Skeletal muscle cell (primary cell): ENCODE results near the gene PDLIM5.

Source experiments
- DNase-seq: peaks from one replicate; pipeline ENCODE4 v3.0.0-alpha.2; 2010; ENCODE audit warnings: low read depth
- H3K4me3 ChIP-seq: 2 replicates; pipeline ENCODE4 v1.5.1; 2011; ENCODE audit warnings: low read depth, mild to moderate bottlenecking, control low read depth, low read length, moderate library complexity

The PDLIM5 gene

DNA sequence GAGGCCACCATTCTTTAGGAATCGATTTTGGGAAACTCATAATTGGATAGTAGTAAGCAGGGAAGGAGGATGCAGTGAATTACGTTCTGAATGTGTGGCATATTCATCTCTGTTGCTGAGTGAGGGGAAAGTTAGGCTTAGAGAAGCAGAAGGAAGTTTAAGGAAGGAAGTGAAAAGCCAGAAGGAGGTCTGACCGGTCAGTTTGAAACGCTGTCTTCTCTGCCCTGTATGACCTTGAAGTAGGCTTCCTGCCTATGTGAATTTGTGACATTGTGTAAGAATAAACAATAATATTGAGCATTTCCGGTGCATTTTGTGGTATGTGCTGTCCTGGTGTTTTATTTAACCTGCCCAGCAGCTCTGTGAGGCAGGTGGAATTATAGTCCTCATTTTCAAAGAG lies 67.3 kb downstream of the PDLIM5 start:
- H3K4me3 ChIP-seq: no peak overlapping the region

DNA sequence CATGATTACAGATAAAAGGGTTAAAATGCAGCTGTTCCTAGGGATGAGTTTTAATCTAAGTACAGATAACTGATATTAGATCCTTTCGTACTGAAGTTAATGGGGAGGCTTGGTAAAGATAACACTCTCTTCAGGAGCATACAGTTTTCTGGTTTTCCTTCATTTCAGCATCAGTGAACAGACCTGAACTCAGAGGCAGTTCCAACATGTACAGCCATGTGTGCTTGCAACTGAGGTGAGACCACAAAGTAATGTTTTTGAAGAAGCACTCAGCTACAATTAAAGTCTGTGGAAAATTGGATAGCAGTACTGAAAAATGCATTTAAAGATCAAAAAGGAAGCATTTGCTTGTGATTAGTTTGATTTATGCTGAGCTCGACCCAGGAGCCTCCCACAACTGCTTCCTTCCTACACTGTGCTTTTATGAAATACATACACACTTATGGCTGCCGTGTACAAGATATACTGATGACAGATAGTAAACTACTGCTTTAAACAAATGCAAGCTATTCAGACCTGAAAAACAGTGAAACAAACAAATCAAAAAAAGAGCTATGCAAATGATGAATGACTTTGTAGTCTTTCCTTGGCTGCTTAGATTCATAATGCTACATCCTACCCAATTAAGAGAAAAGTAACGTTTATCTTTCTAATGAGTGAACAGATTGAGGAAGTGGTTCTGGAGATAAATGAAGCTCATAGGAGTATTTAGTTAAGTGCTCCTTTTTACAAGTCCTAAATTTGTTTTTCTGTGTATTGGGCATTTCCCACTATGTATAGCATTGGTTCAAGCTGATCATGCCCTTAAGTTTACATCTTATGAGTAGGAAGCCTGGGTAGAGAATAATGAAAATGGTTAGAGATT lies 68.4 kb downstream of the PDLIM5 start:
- H3K4me3 ChIP-seq: no peak overlapping the region
- DNase-seq: no peak

More for the DNA sequence above, 67.3 kb downstream of the PDLIM5 start:
- no peak for DNase-seq

DNA sequence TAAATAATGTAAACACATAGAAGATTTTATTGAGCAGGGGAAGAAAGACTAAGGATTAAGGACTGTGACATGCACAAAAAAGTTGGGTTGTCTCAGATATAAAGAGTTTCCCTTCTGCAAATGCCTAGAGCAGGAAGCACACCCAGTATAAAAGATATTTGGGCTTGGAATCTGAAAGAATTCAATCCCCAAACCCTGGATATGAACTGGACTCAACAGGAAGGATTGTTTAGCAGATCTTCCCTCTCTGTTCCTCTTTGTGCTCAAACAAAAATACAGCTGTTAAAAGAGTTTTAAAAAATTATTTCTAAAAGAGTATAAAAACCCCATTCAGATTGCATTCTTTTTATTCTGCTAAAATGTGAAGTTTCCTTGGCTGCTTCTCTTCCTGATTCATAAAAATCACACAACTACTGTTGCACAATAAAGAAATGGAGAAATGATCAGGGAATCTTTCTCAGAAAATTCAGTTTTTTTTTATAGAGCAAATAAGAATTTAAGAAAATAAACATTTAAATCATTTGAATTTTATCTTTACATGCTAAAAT lies 71.4 kb downstream of the PDLIM5 start:
- no peak for DNase-seq
- H3K4me3 ChIP-seq: no peak overlapping the region

GRCh38 chr4:94523617-94524016 lies 71.9 kb downstream of the PDLIM5 start:
- no peak overlapping the region for H3K4me3 ChIP-seq
- no peak for DNase-seq

DNA sequence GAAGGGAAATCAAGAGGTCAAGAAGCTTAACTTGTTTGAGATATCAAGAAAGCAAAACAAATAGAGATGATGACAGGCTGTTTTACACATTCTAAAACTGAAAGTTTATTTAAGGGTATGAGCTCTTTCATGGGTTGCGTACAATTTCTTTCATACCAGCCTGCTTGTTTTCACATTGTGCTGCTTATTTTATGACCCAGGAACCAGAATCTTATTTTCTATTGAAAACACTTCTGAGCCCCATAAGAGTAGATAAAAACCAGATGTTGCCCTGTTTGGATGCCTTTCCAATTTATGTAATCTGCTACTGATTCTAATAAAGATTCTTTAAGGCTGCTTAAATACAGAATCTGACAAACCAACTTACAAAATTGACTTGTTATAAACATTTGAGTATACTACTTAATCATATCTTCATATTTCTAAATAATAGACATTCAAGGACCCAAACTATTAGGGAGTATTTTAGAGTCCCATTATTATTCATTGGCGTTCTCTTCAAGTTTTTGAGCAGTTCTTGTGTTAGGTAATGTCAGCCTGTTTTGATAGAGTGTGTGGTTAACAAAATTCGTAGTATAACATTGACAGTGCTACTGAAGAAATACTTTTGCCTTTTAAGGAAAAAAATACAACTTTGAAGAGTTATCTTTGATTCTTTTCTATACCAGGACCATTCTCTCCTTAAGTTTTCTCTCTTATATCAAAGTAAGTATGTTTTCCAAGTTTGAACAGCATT lies 74.4 kb downstream of the PDLIM5 start:
- H3K4me3 ChIP-seq: no peak overlapping the region
- no peak for DNase-seq

DNA sequence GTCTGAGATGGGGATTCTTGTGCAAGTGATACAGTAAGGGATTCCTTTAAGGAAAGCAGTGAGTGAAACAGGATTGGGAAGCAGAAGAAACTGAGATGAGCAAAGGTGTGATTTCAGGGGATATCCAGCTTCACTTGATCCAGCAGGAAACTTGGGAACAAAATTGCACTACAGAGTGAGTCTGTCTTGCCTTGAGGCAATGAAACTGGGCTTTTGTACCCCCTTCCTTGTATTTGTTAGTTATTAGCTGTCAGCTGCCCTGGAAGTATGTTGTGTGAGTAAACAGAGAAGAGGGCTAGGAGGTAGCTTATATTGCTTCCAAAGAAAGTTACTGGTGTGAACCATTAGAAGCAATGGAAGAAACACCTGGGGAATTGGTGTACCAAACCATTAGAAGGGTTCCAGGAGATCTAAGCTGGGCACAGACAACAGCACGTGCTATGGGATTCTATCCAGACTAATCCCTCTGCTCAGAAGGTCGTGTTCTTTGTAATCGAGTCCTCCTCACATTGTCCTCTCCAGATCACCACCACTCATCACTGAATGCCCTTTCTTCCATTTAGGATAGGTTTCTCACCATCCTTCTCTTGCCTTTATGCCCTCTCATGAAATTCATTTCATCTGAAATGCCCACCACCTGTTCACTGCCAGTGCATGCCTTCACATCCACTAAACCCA lies 76.0 kb downstream of the PDLIM5 start:
- no peak for DNase-seq
- H3K4me3 ChIP-seq: no peak overlapping the region

DNA sequence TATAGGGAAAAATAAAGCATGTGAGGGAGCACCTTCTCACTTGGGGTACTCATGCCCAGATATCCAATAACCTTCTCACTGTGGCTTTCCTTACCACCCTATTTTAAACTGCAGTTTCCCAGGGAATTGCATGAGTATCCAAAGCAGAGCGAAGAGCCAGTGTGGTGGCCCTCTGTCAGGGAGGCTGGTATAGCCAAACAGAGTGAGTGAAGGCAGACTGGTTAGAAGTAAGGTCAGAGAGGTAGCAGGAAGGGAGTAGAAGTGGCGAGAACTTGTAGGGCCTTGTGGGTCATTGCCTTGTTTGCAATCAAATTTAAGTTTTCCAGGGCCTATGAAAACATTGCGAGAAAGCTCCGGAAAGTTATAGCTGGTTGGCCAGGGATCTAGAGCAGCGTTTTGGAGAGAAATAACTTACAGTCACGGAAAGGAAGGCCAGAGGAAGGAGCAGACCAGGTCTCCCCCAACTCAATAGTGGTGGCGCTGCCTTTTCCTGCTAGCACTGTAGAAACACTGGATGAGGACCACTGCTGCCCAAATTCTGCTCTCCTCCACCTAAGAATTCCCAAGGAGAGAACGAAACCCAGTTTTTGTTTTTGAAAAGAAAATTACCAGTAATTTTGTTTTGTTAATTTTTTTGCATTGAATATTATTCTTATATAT lies 77.2 kb downstream of the PDLIM5 start:
- no peak for DNase-seq
- H3K4me3 ChIP-seq: no peak overlapping the region

GRCh38 chr4:94530073-94530472 lies 78.3 kb downstream of the PDLIM5 start:
- DNase-seq: no peak
- H3K4me3 ChIP-seq: no peak overlapping the region

GRCh38 chr4:94531991-94532789 lies 80.4 kb downstream of the PDLIM5 start:
- DNase-seq: no peak
- no peak overlapping the region for H3K4me3 ChIP-seq

GRCh38 chr4:94533405-94534223 lies 81.9 kb downstream of the PDLIM5 start:
- no peak overlapping the region for H3K4me3 ChIP-seq
- DNase-seq: no peak

GRCh38 chr4:94534401-94535312 lies 82.9 kb downstream of the PDLIM5 start:
- no peak for DNase-seq
- no peak overlapping the region for H3K4me3 ChIP-seq

DNA sequence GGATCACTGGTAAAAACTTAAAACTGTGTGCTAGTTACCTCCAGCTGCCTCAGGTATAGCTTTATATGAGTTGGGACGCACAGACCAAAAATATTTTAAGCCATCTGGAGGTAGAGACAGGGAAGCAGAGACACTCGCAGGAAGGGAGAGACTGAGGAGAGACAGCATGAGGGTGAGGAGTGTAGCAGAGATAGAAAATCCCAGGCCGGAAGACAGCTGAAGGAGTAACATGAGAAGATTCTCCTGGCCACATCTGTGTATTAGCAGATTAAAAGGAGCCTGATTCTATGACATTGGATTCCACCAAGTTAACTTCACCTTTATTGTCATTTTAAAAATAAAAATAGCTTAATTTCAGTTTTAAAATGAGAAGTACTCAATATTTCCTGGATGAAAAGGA lies 84.3 kb downstream of the PDLIM5 start:
- no peak overlapping the region for H3K4me3 ChIP-seq
- DNase-seq: no peak

DNA sequence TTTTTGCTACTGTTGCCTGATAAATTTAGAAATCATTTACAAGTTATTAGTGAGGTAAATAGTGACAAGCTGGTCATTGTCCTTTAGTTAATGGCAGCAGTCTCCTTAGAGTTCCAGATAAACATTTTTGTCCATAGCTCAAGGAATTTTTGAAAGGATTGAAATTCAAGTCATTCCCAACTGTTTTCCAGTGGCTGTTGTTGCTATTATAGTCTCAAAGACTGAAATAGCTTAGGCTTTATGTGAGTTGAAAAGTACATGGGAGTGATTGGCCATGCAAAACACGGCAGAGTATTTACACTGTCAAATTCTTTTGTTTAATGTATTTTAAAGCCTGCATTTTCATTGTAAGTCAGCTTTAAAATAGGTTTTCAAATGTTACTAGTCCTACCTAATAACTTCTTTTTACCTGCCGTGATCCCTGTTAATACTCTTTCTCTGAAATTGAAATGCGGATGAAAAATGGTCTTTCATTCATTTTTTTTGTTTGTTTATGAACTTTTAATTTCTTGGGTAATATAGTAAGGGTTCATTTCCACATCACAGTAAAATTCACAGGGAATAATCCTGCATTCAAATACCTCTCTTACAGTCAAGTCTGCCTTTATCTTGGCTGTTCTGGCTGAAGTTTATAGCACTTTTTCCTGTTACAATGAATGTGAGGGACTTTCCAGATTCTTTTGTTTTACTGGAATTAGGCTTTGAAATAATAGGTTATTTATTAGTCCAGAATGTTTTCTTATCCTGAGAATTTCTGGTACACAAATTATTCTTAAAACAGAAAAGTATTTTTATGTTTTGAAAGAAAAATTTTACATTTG lies 85.1 kb downstream of the PDLIM5 start:
- no peak overlapping the region for H3K4me3 ChIP-seq
- no peak for DNase-seq

- H3K4me3 ChIP-seq: no peak overlapping the region
- no peak for DNase-seq
Observed at GRCh38 chr4:94537921-94538628, 86.3 kb downstream of the PDLIM5 start.

DNA sequence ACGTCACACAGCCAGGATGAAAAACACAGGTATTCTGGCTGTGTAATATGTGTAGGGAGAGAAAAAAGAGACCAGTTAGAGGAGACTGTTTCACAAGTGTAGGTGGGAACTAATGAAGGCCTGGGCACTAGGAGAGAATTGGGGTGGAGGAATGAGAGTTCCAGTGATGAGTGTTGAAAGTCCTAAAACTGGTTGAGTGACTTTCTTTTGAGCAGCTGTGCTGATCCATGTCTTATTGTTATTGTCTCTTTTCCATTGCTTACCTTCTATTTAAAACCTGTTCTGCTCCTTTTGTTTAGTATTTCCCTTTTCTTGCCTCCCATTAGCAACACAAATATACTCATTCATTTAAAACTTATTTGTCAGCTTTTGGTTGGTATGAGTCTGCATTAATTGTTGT lies 88.7 kb downstream of the PDLIM5 start:
- no peak overlapping the region for H3K4me3 ChIP-seq
- no peak for DNase-seq

DNA sequence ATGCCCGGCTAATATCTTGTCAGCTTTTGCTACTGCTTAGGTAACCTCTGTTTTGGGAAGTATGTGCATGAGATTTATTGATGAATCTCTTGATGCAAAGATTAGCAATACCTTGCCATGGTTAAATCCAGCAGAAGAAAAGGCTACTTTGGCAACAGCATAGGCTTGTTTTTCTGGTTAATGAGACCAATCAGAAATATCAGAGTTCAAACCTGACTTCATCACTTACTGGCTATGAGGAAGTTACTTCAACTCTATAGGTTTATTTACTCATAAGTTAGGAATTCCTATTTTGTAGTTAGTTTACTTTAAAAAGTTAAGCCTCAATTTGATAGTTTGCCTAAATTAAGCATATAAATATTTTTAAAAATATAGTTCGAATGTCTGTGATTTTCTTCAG lies 93.1 kb downstream of the PDLIM5 start:
- no peak for DNase-seq
- H3K4me3 ChIP-seq: no peak overlapping the region
